SK-N-SH (cell line): ENCODE results near the gene WWOX.

Experiments used
- CHD2 ChIP-seq: fragments of 150-350 bp; IDR thresholded peaks from 2 replicates; pipeline ENCODE4 v1.6.1; 2018; ENCODE audit warnings: low read length; ENCODE audit not compliant: partially characterized antibody
- CTCF ChIP-seq: fragments of 200-600 bp; sonication (generic); IDR thresholded peaks from 2 replicates; pipeline ENCODE4 v1.6.1; 2017; ENCODE audit warnings: antibody characterized with exemption, mild to moderate bottlenecking, moderate library complexity
- EZH2phosphoT487 ChIP-seq: fragments of 200-600 bp; sonication (generic); IDR thresholded peaks from 2 replicates; pipeline ENCODE4 v1.6.1; 2017; ENCODE audit warnings: low read depth, mixed run types, mild to moderate bottlenecking, antibody characterized with exemption, moderate library complexity, borderline replicate concordance
- MAX ChIP-seq: IDR thresholded peaks from 2 replicates; pipeline ENCODE4 v1.4.0; 2012; ENCODE audit warnings: low read depth
- NRF1 ChIP-seq: IDR thresholded peaks from 2 replicates; pipeline ENCODE4 v1.6.1; 2012; ENCODE audit warnings: low read depth, mild to moderate bottlenecking, low read length
- RAD21 ChIP-seq: IDR thresholded peaks from 2 replicates; pipeline ENCODE4 v1.6.1; 2012; ENCODE audit warnings: mild to moderate bottlenecking, low read length
- TAF1 ChIP-seq: IDR thresholded peaks from 2 replicates; pipeline ENCODE4 v1.6.1; 2012; ENCODE audit warnings: low read depth, mild to moderate bottlenecking, low read length, moderate library complexity, borderline replicate concordance

GRCh38 chr16:78507576-78507975, 408.1 kb downstream of the WWOX start:
- TF ChIP-seq CTCF (no peak), TAF1 (no peak), EZH2phosphoT487 (no peak), MAX (no peak), RAD21 (no peak), CHD2 (no peak), NRF1 (no peak)
